ENCODE measurements around the gene LRRK1.

DNA sequence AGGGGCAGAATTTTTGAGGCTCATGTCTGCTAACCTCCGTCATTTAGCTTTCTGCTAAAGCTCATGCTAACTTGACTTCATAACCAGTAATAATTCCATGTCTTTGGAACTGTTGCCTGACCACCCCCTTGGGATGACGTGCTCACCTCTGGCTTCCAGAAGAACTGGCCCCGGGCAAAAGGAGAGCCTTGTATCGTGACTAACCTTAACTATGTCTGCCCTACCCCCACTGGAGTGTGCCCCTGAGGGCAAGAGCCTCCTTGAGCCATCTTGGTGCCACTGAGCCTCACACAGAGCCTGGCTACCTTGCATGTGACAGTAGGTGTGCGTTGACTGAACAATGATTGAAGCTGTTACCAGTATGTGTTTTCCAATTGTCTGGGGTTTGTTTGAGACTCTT is 4.7 kb downstream of the LRRK1 start:
- TF ChIP-seq, protein P1, sequence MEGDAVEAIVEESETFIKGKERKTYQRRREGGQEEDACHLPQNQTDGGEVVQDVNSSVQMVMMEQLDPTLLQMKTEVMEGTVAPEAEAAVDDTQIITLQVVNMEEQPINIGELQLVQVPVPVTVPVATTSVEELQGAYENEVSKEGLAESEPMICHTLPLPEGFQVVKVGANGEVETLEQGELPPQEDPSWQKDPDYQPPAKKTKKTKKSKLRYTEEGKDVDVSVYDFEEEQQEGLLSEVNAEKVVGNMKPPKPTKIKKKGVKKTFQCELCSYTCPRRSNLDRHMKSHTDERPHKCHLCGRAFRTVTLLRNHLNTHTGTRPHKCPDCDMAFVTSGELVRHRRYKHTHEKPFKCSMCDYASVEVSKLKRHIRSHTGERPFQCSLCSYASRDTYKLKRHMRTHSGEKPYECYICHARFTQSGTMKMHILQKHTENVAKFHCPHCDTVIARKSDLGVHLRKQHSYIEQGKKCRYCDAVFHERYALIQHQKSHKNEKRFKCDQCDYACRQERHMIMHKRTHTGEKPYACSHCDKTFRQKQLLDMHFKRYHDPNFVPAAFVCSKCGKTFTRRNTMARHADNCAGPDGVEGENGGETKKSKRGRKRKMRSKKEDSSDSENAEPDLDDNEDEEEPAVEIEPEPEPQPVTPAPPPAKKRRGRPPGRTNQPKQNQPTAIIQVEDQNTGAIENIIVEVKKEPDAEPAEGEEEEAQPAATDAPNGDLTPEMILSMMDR (conservative IDR thresholded peaks at IDR 0.05), result no peak
- no peak for TF ChIP-seq ZFX (IDR thresholded peaks at IDR 0.05)

Data from C4-2B (cell line).